GM21447 (cell line): ENCODE results near the gene LCE1C.

Experiments used
- ATAC-seq: cut with Tn5 transposase; IDR thresholded peaks from one replicate; pipeline ENCODE4 v1.9.1; 2021; ENCODE audit not compliant: unreplicated experiment

Gene LCE1C

GRCh38 chr1:152760551-152761190, 45.8 kb downstream of the LCE1C start:
- ATAC-seq: no peak

- ATAC-seq: no peak
Measured at GRCh38 chr1:152759453-152760173, 46.8 kb downstream of the LCE1C start.

GRCh38 chr1:152758636-152759035, 47.8 kb downstream of the LCE1C start:
- no peak for ATAC-seq

- ATAC-seq: no peak
Measured at GRCh38 chr1:152757747-152758146, 48.7 kb downstream of the LCE1C start, which contains the start of gene KPRP. KPRP (plus strand) TSS chr1:152758025; CDS start chr1:152759589, 1,564 bp downstream.

GRCh38 chr1:152756872-152757271, 49.6 kb downstream of the LCE1C start:
- no peak for ATAC-seq
